Stimulated activated CD4-positive, alpha-beta T cell treated with anti-CD3 and anti-CD28 coated beads, Interleukin-4, amount 100 ng/mL, for 1 hour (primary cell): Measurements from ENCODE around the gene HOXB13.
A peak's percentile ranks its signal among the peaks of the same experiment; 100 is the strongest.

Experiments used
- DNase-seq: peaks from one replicate; pipeline ENCODE4 v3.0.0-alpha.2; 2020

HOXB13 gene

DNA sequence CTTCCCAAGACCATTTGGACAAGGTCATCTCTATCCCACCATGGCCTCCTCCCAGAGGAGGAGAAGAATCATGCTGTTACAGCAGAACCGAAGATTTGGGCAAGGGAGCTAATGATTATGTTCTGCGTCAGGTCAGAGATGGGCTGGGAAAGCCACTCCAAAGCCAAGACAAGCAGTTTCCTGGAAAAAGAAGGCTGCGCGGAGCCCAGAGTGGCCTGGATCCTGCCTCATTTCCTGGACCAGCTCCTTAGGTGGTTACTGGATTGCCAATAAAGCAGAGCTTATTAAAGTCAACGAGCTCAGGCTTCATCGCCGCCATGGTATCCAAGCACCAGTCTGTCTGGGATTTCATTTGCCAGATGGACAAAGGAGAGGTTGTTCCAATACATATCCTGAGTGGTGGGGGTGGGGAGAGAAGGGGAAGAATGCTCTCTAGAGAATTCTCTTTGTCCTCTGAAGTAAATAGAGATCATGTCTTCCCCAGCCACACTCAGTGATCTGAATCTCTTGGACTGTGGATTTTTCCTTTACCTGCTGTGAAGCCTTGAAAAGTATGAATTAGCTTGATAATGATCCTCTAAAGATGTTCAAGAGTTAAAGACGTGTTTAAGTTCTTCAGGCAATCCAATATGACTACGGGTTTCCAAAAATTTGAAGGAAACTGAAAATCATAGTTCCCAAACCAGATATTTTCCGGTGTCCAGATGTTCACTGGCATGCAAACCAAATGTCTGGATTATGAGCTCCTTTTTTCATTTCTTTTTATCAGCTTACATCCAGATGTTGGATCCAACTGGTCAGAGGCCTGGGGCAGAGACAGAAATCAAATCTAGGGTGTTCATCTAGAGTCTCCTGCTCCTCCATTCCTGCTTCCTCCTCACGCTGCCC lies 23.9 kb downstream of the HOXB13 start:
- no peak for DNase-seq

DNA sequence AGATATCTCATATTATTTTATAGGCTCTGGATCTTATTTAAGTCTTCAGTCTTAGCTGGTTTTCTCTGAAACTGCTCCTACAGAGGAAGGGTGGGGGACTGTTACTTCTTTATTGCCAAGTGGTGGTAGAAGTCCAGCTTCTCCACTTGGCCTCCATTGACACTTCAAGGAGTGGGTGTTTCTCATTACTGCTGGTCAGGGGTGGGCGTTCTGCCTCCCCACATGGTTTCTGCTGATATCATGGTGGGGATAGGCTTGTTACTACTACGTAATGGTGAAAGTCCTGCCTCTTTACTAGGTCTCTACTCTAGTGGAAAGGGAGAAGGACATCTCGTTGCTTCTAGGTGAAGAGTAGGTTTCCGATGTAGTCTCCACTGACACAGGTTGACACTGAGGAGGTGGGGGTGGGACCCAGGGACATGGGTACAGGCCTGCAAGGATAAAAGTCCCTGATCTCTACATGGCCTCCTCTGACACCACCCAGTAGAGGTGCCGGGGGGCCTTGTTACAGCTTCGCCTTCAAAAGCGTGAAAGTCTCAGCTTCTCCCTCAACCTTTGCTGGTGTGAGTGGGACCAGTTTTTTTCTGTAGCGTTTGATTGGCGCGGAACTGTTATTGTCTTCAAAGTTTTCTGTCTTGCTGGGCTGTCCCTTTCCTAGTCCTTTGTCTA lies 26.6 kb downstream of the HOXB13 start:
- no peak for DNase-seq

DNA sequence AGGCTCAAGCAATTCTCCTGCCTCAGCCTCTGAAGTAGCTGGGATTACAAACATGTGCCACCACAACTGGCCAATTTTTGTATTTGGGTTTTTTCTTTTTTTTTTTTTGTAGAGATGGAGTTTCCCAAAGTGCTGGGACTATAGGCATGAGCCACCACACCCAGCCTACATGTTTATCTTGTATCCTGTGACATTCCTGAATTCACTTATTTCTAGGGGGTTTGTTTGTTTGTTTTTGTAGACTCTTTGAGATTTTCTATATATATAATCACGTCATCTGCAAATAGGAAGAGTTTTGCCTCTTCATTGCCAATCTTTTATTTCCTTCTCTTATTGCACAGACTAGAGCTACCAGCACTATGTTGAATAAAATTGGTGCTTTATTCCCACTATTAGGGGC lies 35.4 kb downstream of the HOXB13 start:
- DNase-seq, result no peak

- DNase-seq, result no peak
Observed at GRCh38 chr17:48692049-48692448, 36.5 kb downstream of the HOXB13 start.

GRCh38 chr17:48690655-48691054 lies 37.9 kb downstream of the HOXB13 start:
- DNase-seq, result no peak

GRCh38 chr17:48681609-48682008 lies 46.9 kb downstream of the HOXB13 start:
- DNase-seq, result no peak

GRCh38 chr17:48679385-48680096 lies 49.0 kb downstream of the HOXB13 start:
- no peak for DNase-seq

DNA sequence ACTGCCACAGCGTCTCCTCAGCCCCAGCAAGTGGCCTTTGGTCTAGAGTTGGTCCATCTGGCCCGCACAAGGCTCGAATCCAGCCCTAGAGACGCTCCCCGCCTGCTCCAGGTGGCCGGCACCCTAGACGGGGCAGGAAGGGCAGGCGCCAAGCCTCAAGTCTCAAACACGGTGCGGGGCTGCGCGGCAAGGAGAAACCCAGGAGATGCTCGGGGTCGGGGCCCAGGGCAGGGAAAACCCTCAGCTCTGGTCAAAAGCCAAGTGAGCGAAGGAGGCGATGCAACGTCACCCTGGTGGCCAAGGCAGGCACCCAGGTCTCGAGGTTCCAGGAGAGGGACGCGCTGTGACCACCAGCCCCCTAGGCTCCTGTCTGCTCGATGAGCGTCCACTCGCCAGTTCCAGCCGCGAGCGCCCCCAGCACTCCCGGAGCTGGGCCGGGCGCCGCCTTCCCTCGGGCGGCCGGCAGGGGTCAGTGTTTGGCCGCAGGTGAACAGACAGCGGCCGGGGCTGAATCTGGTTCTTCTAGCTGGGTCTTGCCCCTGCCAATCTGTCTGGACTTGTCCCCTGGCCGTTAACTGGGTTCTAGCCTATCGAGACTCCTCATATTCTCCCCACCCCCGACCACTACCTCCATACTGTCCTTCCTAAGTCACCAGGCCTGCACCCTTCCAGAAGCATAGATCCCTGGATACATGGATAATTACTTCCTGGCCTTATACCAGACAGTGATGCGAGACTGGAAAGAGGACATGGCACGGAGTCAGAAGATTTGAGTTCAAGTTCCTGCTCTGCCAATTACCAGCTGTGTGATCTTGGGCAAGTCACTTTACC lies 50.2 kb downstream of the HOXB13 start:
- peak; percentile 75 for DNase-seq

- DNase-seq, result no peak
Observed at GRCh38 chr17:48676963-48677558, 51.5 kb downstream of the HOXB13 start.
